Measurements from ENCODE around the gene ACTR5. TPM values are rescaled to one million over a fixed set of nuclear protein-coding genes. Genes with fewer than 3 reads are reported as not detected.

Gene ACTR5
- total and polyA plus RNA-seq, 2 of the 13 experiments (the other 11 are each of a cell fraction or from before 2014, with no cell fraction given): 19.5 to 20.5 TPM

DNA sequence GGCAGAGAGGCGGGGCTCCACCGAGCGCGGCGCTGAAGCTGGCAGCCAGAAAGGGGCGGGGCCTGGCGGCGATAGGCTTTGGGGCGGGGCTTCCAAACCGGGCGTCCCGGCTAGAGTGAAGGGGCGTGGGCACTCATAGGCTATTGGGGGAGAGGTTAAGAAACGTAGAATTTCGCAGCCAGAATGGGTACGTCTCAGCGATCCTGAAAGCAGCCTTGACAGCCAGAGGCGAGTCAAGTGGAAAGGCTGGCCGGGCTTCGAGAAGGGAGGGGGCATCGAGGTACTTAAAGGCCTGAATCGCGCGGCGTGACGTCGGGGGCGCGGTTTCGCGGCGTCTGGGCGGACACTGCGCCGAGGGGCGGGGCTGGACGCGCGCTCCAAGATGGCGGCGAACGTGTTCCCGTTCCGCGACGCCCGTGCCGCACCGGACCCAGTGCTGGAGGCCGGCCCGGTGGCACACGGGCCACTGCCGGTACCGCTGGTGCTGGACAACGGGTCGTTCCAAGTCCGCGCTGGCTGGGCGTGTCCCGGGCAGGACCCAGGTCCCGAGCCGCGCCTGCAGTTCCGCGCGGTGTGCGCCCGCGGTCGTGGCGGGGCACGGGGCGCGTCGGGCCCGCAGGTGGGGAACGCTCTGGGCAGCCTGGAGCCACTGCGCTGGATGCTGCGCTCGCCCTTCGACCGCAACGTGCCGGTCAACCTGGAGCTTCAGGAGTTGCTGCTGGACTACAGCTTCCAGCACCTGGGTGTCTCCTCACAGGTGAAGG is at the start of gene ACTR5 (continued):
- TF ChIP-seq, protein P1, sequence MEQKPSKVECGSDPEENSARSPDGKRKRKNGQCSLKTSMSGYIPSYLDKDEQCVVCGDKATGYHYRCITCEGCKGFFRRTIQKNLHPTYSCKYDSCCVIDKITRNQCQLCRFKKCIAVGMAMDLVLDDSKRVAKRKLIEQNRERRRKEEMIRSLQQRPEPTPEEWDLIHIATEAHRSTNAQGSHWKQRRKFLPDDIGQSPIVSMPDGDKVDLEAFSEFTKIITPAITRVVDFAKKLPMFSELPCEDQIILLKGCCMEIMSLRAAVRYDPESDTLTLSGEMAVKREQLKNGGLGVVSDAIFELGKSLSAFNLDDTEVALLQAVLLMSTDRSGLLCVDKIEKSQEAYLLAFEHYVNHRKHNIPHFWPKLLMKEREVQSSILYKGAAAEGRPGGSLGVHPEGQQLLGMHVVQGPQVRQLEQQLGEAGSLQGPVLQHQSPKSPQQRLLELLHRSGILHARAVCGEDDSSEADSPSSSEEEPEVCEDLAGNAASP (CRISPR knock-in tag; IDR thresholded peaks at IDR 0.05; ENCODE audit: borderline replicate concordance): peak; percentile 42; the same call in 1 of the 2 replicates
- no peak; the same call in 1 of the 2 replicates for TF ChIP-seq FOSL1 (CRISPR knock-in tag; IDR thresholded peaks at IDR 0.05; ENCODE audit: borderline replicate concordance)
- TF ChIP-seq MAZ (IDR thresholded peaks at IDR 0.05; ENCODE audit: borderline replicate concordance, low read depth, low read length): peak; percentile 88; the same call in 1 of the 2 replicates
- peak; percentile 97 for TF ChIP-seq MAZ (CRISPR knock-in tag; IDR thresholded peaks at IDR 0.05; ENCODE audit: low read depth)
- TF ChIP-seq ZNF761 (CRISPR knock-in tag; conservative IDR thresholded peaks at IDR 0.05): peak; percentile 98
- peak; percentile 53; the same call in 1 of the 2 replicates for TF ChIP-seq PHF21A (CRISPR knock-in tag; IDR thresholded peaks at IDR 0.05)
- TF ChIP-seq PRMT3 (CRISPR knock-in tag; IDR thresholded peaks at IDR 0.05; ENCODE audit: borderline replicate concordance, low read depth): 0 out of 2 replicates have a peak, but pooled peaks have one; percentile 84
- TF ChIP-seq TEAD2 (CRISPR knock-in tag; IDR thresholded peaks at IDR 0.05): peak; percentile 88; the same call in 1 of the 2 replicates
- TF ChIP-seq ZBTB14 (CRISPR knock-in tag; IDR thresholded peaks at IDR 0.05): peak; percentile 85
- TF ChIP-seq ZZZ3 (CRISPR knock-in tag; IDR thresholded peaks at IDR 0.05; ENCODE audit: borderline replicate concordance): 0 out of 2 replicates have a peak, but pooled peaks have one; percentile 43
- peak; percentile 82 for TF ChIP-seq PAX8 (CRISPR knock-in tag; IDR thresholded peaks at IDR 0.05; ENCODE audit: borderline replicate concordance)
- TF ChIP-seq ETV6 (CRISPR knock-in tag; conservative IDR thresholded peaks at IDR 0.05): peak; percentile 95; the same call in 1 of the 2 replicates
- 0 out of 2 replicates have a peak, but pooled peaks have one; percentile 81 for TF ChIP-seq ZNF101 (CRISPR knock-in tag; IDR thresholded peaks at IDR 0.05; ENCODE audit: borderline replicate concordance, low read depth)
- TF ChIP-seq NFE2L1 (CRISPR knock-in tag; IDR thresholded peaks at IDR 0.05; ENCODE audit: borderline replicate concordance): no peak
- peak; percentile 94; the same call in 1 of the 2 replicates for TF ChIP-seq ZNF546 (CRISPR knock-in tag; conservative IDR thresholded peaks at IDR 0.05)
- TF ChIP-seq GPN1 (CRISPR knock-in tag; IDR thresholded peaks at IDR 0.05; ENCODE audit: borderline replicate concordance): peak; percentile 40; the same call in 1 of the 2 replicates
- peak; percentile 88 for TF ChIP-seq HNRNPLL (IDR thresholded peaks at IDR 0.05; ENCODE audit: low read depth, low read length, poor library complexity, severe bottlenecking)
- TF ChIP-seq, protein P2, sequence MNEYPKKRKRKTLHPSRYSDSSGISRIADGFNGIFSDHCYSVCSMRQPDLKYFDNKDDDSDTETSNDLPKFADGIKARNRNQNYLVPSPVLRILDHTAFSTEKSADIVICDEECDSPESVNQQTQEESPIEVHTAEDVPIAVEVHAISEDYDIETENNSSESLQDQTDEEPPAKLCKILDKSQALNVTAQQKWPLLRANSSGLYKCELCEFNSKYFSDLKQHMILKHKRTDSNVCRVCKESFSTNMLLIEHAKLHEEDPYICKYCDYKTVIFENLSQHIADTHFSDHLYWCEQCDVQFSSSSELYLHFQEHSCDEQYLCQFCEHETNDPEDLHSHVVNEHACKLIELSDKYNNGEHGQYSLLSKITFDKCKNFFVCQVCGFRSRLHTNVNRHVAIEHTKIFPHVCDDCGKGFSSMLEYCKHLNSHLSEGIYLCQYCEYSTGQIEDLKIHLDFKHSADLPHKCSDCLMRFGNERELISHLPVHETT (CRISPR knock-in tag; conservative IDR thresholded peaks at IDR 0.05): peak; percentile 88
- peak; percentile 97; the same call in 1 of the 2 replicates for TF ChIP-seq CSRNP1 (CRISPR knock-in tag; IDR thresholded peaks at IDR 0.05)
- no peak for TF ChIP-seq DDIT3 (CRISPR knock-in tag; IDR thresholded peaks at IDR 0.05)
- TF ChIP-seq ZNF20 (CRISPR knock-in tag; IDR thresholded peaks at IDR 0.05): peak; percentile 72; the same call in 1 of the 2 replicates
